GM23338 (cell line): ENCODE results near the gene IL26. TPM values are rescaled to one million over a fixed set of nuclear protein-coding genes. Genes with fewer than 3 reads are reported as not detected.

Experiments
- ATAC-seq: fragments of 200-7000 bp; cut with Tn5 transposase; 3 replicates; pipeline ENCODE4 v1.9.1; 2020
- DNase-seq: peaks from one replicate; pipeline ENCODE4 v3.0.0-alpha.2; 2015; ENCODE audit warnings: low spot score
- H2AFZ ChIP-seq: fragments of 200-600 bp; sonication (generic); 2 replicates; pipeline ENCODE4 v1.8.0; 2016; ENCODE audit warnings: antibody characterized with exemption, mild to moderate bottlenecking, moderate library complexity
- H3F3A ChIP-seq: fragments of 200-600 bp; sonication (generic); replicated peaks from 2 replicates; pipeline ENCODE4 v1.8.0; 2017; ENCODE audit warnings: antibody characterized with exemption, mixed run types, low read depth
- H3K27ac ChIP-seq: fragments of 200-600 bp; sonication (generic); 2 replicates; pipeline ENCODE4 v1.6.1; 2016; ENCODE audit warnings: low read depth
- H3K27me3 ChIP-seq: fragments of 200-600 bp; sonication (generic); 2 replicates; pipeline ENCODE4 v1.8.0; 2016; ENCODE audit warnings: mild to moderate bottlenecking, mixed run types, moderate library complexity; ENCODE audit not compliant: insufficient read depth
- H3K36me3 ChIP-seq: fragments of 200-600 bp; sonication (generic); 2 replicates; pipeline ENCODE4 v1.8.0; 2016; ENCODE audit warnings: mild to moderate bottlenecking; ENCODE audit not compliant: insufficient read depth
- H3K4me1 ChIP-seq: fragments of 200-600 bp; sonication (generic); 2 replicates; pipeline ENCODE4 v1.8.0; 2016; ENCODE audit warnings: mild to moderate bottlenecking, moderate library complexity; ENCODE audit not compliant: insufficient read depth
- H3K4me2 ChIP-seq: fragments of 200-600 bp; sonication (generic); 2 replicates; pipeline ENCODE4 v1.7.1; 2017; ENCODE audit warnings: mixed run types
- H3K4me3 ChIP-seq: fragments of 200-600 bp; sonication (generic); 2 replicates; pipeline ENCODE4 v1.6.1; 2016; ENCODE audit warnings: mixed run types
- H3K79me2 ChIP-seq: fragments of 200-600 bp; sonication (generic); replicated peaks from 2 replicates; pipeline ENCODE4 v1.8.0; 2017; ENCODE audit warnings: mild to moderate bottlenecking; ENCODE audit not compliant: insufficient read depth
- H3K9me2 ChIP-seq: fragments of 200-600 bp; sonication (generic); 2 replicates; pipeline ENCODE4 v1.8.0; 2017; ENCODE audit not compliant: insufficient read depth
- H4K20me1 ChIP-seq: fragments of 200-600 bp; sonication (generic); replicated peaks from 2 replicates; pipeline ENCODE4 v1.8.0; 2017; ENCODE audit warnings: mild to moderate bottlenecking; ENCODE audit not compliant: insufficient read depth
- H3K27ac Mint-ChIP-seq: 2 replicates; pipeline ENCODE4 v1.8.0; 2020; ENCODE audit warnings: inconsistent platforms, mild to moderate bottlenecking, moderate library complexity, mixed read lengths
- H3K27me3 Mint-ChIP-seq: 3 replicates; pipeline ENCODE4 v1.8.0; 2022; ENCODE audit warnings: low read depth, mild to moderate bottlenecking, moderate library complexity, mixed read lengths, inconsistent platforms; ENCODE audit not compliant: insufficient read depth, poor library complexity
- H3K36me3 Mint-ChIP-seq: 3 replicates; pipeline ENCODE4 v1.8.0; 2021; ENCODE audit warnings: low read depth, mild to moderate bottlenecking, inconsistent platforms, moderate library complexity, mixed read lengths
- H3K4me1 Mint-ChIP-seq: 3 replicates; pipeline ENCODE4 v1.8.0; 2020; ENCODE audit warnings: mild to moderate bottlenecking, inconsistent platforms, mixed read lengths
- H3K4me3 Mint-ChIP-seq: 3 replicates; pipeline ENCODE4 v1.8.0; 2021; ENCODE audit warnings: moderate library complexity, mild to moderate bottlenecking, inconsistent platforms, mixed read lengths
- H3K9me3 Mint-ChIP-seq: 3 replicates; pipeline ENCODE4 v1.8.0; 2020; ENCODE audit warnings: moderate library complexity, mild to moderate bottlenecking, inconsistent platforms, mixed read lengths
- CREB1 ChIP-seq: fragments of 250-450 bp; sonication (Bioruptor Pico); IDR thresholded peaks from 2 replicates; pipeline ENCODE4 v1.5.0; 2020; ENCODE audit warnings: low read depth, mild to moderate bottlenecking, moderate library complexity
- EZH2 ChIP-seq: fragments of 200-600 bp; sonication (generic); IDR thresholded peaks from one replicate; pipeline ENCODE4 v1.8.0; 2017; ENCODE audit warnings: antibody characterized with exemption, mild to moderate bottlenecking, low read depth; ENCODE audit not compliant: unreplicated experiment
- EZH2phosphoT487 ChIP-seq: fragments of 200-600 bp; sonication (generic); IDR thresholded peaks from one replicate; pipeline ENCODE4 v1.8.1; 2018; ENCODE audit warnings: antibody characterized with exemption; ENCODE audit not compliant: unreplicated experiment
- JUNB ChIP-seq: IDR thresholded peaks from one replicate; pipeline ENCODE4 v1.6.1; 2016; ENCODE audit warnings: antibody characterized with exemption; ENCODE audit not compliant: unreplicated experiment
- NANOG ChIP-seq: IDR thresholded peaks from 2 replicates; pipeline ENCODE4 v1.6.1; 2016; ENCODE audit warnings: antibody characterized with exemption, borderline replicate concordance
- POLR2AphosphoS5 ChIP-seq: IDR thresholded peaks from 2 replicates; pipeline ENCODE4 v1.6.1; 2016; ENCODE audit warnings: antibody characterized with exemption, low read depth
- REST ChIP-seq: IDR thresholded peaks from one replicate; pipeline ENCODE4 v1.6.1; 2018; ENCODE audit warnings: antibody characterized with exemption; ENCODE audit not compliant: unreplicated experiment
- STAT1 ChIP-seq: IDR thresholded peaks from one replicate; pipeline ENCODE4 v1.6.1; 2016; ENCODE audit warnings: antibody characterized with exemption; ENCODE audit not compliant: unreplicated experiment
- ZNF114 ChIP-seq: fragments of 250-450 bp; sonication (Bioruptor Pico); IDR thresholded peaks from 2 replicates; pipeline ENCODE4 v1.5.0; 2020; ENCODE audit warnings: mild to moderate bottlenecking, moderate library complexity
- ZNF331 ChIP-seq: fragments of 250-450 bp; sonication (Bioruptor Pico); IDR thresholded peaks from 2 replicates; pipeline ENCODE4 v1.5.0; 2020; ENCODE audit warnings: low read depth, mild to moderate bottlenecking, moderate library complexity
- ZNF462 ChIP-seq: fragments of 250-450 bp; sonication (Bioruptor Pico); IDR thresholded peaks from 2 replicates; pipeline ENCODE4 v1.5.0; 2020; ENCODE audit warnings: mild to moderate bottlenecking, moderate library complexity
- polyA plus RNA-seq: library from polyadenylated mRNA; unstranded; fragments of >200 nt; fragmentation: Nextera tagmentation; extraction: Ambion mirVana; gene quantifications from 2 replicates; pipeline ENCODE4 v1.2.1, GENCODE V29; 2016
- total RNA-seq: library from RNA; depleted of rRNA; stranded (reverse); fragments of >200 nt; shearing (Covaris generic); gene quantifications from 2 replicates; pipeline ENCODE4 v1.2.3, GENCODE V29; 2014
- TF ChIP-seq, protein P1 (sequence below), 2 experiments: fragments of 200-600 bp in 1 of 2; sonication (generic) in 1 of 2; conservative IDR thresholded peaks; 2 replicates each; pipeline versions ENCODE4 v1.5.1 to v1.6.1; 2016 to 2017; ENCODE audit warnings: antibody characterized with exemption in 2 of 2, low read depth in 2 of 2, mild to moderate bottlenecking in 2 of 2, moderate library complexity in 1 of 2
- TF ChIP-seq, protein P2 (sequence below): IDR thresholded peaks from 2 replicates; pipeline ENCODE4 v1.6.1; 2016; ENCODE audit warnings: antibody characterized with exemption

Gene IL26
- total and polyA plus RNA-seq, 2 experiments from 2014 or later = not detected

DNA sequence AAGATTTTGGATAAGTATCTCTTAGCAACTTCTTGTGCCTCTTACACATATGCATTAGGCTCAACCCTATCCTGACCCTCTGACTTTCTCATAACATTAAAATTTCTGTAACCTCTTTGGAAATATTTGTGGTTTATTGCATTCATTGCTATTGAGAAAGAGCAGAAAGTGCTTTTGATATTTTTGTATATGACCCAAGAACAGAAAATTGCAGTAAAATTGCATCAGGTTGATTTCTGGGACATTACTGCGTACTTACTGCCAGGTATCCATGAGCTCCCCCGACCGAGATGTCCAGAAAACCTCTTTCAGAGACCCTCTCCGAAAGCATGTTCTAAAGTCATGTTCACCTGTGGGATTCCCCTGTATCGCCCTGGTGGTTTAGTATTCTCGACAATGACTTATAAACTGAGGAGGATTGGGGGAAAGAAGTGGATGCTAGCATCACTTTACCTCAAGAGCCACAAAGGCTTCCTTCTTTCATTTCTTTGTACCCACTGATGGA, 42.3 kb upstream of the IL26 start:
- peaks cover 6% of the 10 kb centered on the region for H3K9me2 ChIP-seq
- Mint-ChIP-seq H3K27me3 (no peaks in the 10 kb centered on the region), H3K27ac (no peak overlapping the region), H3K4me3 (no peak overlapping the region), H3K9me3 (no peaks in the 10 kb centered on the region), H3K36me3 (no peaks in the 10 kb centered on the region), H3K4me1 (no peaks in the 10 kb centered on the region)
- no peaks in the 10 kb centered on the region for H3F3A ChIP-seq
- H3K27me3 ChIP-seq = no peaks in the 10 kb centered on the region
- no peaks in the 10 kb centered on the region for H3K79me2 ChIP-seq
- no peaks in the 10 kb centered on the region for H3K36me3 ChIP-seq
- no peaks in the 10 kb centered on the region for H3K4me1 ChIP-seq
- H3K27ac ChIP-seq = no peak overlapping the region
- H2AFZ ChIP-seq = no peak overlapping the region
- no peak for TF ChIP-seq REST
- TF ChIP-seq STAT1 = no peak
- TF ChIP-seq, protein P1, sequence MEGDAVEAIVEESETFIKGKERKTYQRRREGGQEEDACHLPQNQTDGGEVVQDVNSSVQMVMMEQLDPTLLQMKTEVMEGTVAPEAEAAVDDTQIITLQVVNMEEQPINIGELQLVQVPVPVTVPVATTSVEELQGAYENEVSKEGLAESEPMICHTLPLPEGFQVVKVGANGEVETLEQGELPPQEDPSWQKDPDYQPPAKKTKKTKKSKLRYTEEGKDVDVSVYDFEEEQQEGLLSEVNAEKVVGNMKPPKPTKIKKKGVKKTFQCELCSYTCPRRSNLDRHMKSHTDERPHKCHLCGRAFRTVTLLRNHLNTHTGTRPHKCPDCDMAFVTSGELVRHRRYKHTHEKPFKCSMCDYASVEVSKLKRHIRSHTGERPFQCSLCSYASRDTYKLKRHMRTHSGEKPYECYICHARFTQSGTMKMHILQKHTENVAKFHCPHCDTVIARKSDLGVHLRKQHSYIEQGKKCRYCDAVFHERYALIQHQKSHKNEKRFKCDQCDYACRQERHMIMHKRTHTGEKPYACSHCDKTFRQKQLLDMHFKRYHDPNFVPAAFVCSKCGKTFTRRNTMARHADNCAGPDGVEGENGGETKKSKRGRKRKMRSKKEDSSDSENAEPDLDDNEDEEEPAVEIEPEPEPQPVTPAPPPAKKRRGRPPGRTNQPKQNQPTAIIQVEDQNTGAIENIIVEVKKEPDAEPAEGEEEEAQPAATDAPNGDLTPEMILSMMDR (conservative IDR thresholded peaks at IDR 0.05; ENCODE audit: low read depth in 2 of 2) = no peak
- TF ChIP-seq CREB1 (CRISPR knock-in tag) = no peak
- TF ChIP-seq, protein P2, sequence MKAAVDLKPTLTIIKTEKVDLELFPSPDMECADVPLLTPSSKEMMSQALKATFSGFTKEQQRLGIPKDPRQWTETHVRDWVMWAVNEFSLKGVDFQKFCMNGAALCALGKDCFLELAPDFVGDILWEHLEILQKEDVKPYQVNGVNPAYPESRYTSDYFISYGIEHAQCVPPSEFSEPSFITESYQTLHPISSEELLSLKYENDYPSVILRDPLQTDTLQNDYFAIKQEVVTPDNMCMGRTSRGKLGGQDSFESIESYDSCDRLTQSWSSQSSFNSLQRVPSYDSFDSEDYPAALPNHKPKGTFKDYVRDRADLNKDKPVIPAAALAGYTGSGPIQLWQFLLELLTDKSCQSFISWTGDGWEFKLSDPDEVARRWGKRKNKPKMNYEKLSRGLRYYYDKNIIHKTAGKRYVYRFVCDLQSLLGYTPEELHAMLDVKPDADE = no peak
- no peak for TF ChIP-seq POLR2AphosphoS5
- TF ChIP-seq EZH2 = no peak
- TF ChIP-seq ZNF114 = no peak
- TF ChIP-seq JUNB = no peak
- no peak for TF ChIP-seq NANOG
- no peak for TF ChIP-seq ZNF331 (CRISPR knock-in tag)
- TF ChIP-seq EZH2phosphoT487 = no peak
- no peak for TF ChIP-seq ZNF462
- no peak for ATAC-seq
- no peaks in the 10 kb centered on the region for H4K20me1 ChIP-seq
- no peak overlapping the region for H3K4me3 ChIP-seq
- no peak for DNase-seq
- H3K4me2 ChIP-seq = no peak overlapping the region
